Hepatocyte (in vitro differentiated cells): ENCODE data around the gene LRRFIP1. TPM values are rescaled to one million over a fixed set of nuclear protein-coding genes. Genes with fewer than 3 reads are reported as not detected.

Source experiments
- DNase-seq: peaks from one replicate; pipeline ENCODE4 v3.0.0-alpha.2; 2016; ENCODE audit warnings: low spot score
- H2AFZ ChIP-seq: fragments of 200-600 bp; sonication (generic); 2 replicates; pipeline ENCODE4 v1.6.0; 2016; ENCODE audit warnings: antibody characterized with exemption, mild to moderate bottlenecking
- H3K27ac ChIP-seq: fragments of 200-600 bp; sonication (generic); 2 replicates; pipeline ENCODE4 v1.5.1; 2016; ENCODE audit warnings: mild to moderate bottlenecking
- H3K27me3 ChIP-seq: fragments of 200-600 bp; sonication (generic); 2 replicates; pipeline ENCODE4 v1.6.1; 2016
- H3K36me3 ChIP-seq: fragments of 200-600 bp; sonication (generic); replicated peaks from 2 replicates; pipeline ENCODE4 v1.5.1; 2016; ENCODE audit warnings: low read depth; ENCODE audit not compliant: insufficient read depth
- H3K4me1 ChIP-seq: fragments of 200-600 bp; sonication (generic); 2 replicates; pipeline ENCODE4 v1.5.1; 2016; ENCODE audit warnings: mild to moderate bottlenecking, moderate library complexity; ENCODE audit not compliant: insufficient read depth
- H3K4me2 ChIP-seq: fragments of 200-600 bp; sonication (generic); 2 replicates; pipeline ENCODE4 v1.6.0; 2016
- H3K4me3 ChIP-seq: fragments of 200-600 bp; sonication (generic); 2 replicates; pipeline ENCODE4 v1.5.1; 2016; ENCODE audit warnings: mild to moderate bottlenecking
- H3K79me2 ChIP-seq: fragments of 200-600 bp; sonication (generic); 2 replicates; pipeline ENCODE4 v1.6.0; 2017; ENCODE audit warnings: mild to moderate bottlenecking
- H3K9me2 ChIP-seq: fragments of 200-600 bp; sonication (generic); replicated peaks from 2 replicates; pipeline ENCODE4 v1.6.0; 2017; ENCODE audit warnings: mild to moderate bottlenecking; ENCODE audit not compliant: insufficient read depth
- H3K9me3 ChIP-seq: fragments of 200-600 bp; sonication (generic); 2 replicates; pipeline ENCODE4 v1.5.1; 2016; ENCODE audit warnings: low read depth, mild to moderate bottlenecking
- H4K20me1 ChIP-seq: fragments of 200-600 bp; sonication (generic); 2 replicates; pipeline ENCODE4 v1.6.0; 2016; ENCODE audit warnings: mild to moderate bottlenecking; ENCODE audit not compliant: insufficient read depth, poor library complexity, severe bottlenecking
- CTCF ChIP-seq: fragments of 200-600 bp; sonication (generic); IDR thresholded peaks from 2 replicates; pipeline ENCODE4 v1.5.1; 2016; ENCODE audit warnings: antibody characterized with exemption, mild to moderate bottlenecking; ENCODE audit not compliant: poor library complexity
- EZH2 ChIP-seq: fragments of 200-600 bp; sonication (generic); IDR thresholded peaks from 2 replicates; pipeline ENCODE4 v1.6.1; 2016; ENCODE audit warnings: antibody characterized with exemption, mild to moderate bottlenecking, borderline replicate concordance
- EZH2phosphoT487 ChIP-seq: fragments of 200-600 bp; sonication (generic); IDR thresholded peaks from one replicate; pipeline ENCODE4 v1.6.1; 2018; ENCODE audit warnings: antibody characterized with exemption, mild to moderate bottlenecking, low read depth, moderate library complexity; ENCODE audit not compliant: unreplicated experiment, severe bottlenecking
- WGBS: methylation state at CpG from one replicate; pipeline ENCODE4 v1.1.6; 2016; ENCODE audit warnings: low lambda C conversion rate; ENCODE audit errors: missing lambda C conversion rate; 5-methylcytosine and 5-hydroxymethylcytosine counted together
- polyA plus RNA-seq: library from polyadenylated mRNA; unstranded; fragments of >200 nt; fragmentation: Nextera tagmentation; extraction: Ambion mirVana; gene quantifications from 2 replicates; pipeline ENCODE4 v1.2.1, GENCODE V29; 2016
- total RNA-seq: library from RNA; depleted of rRNA; stranded (reverse); fragments of >200 nt; gene quantifications from 2 replicates; pipeline ENCODE4 v1.2.3, GENCODE V29; 2014

Gene LRRFIP1
- total and polyA plus RNA-seq, 2 experiments from 2014 or later: 42.7 to 64.1 TPM

GRCh38 chr2:237680702-237681478 lies 53.5 kb downstream of the LRRFIP1 start:
- no peaks in the 10 kb centered on the region for H4K20me1 ChIP-seq
- H3K9me3 ChIP-seq: no peaks in the 10 kb centered on the region
- no peaks in the 10 kb centered on the region for H3K36me3 ChIP-seq
- TF ChIP-seq EZH2phosphoT487: no peak
- TF ChIP-seq CTCF: no peak
- TF ChIP-seq EZH2: no peak
- H3K4me2 ChIP-seq: peak overlapping the region; percentile 25
- H3K27ac ChIP-seq: peak overlapping the region; percentile 58
- DNase-seq: no peak
- H3K27me3 ChIP-seq: no peaks in the 10 kb centered on the region
- H3K9me2 ChIP-seq: no peaks in the 10 kb centered on the region
- H3K4me3 ChIP-seq: no peak overlapping the region
- peaks cover 16% of the 10 kb centered on the region for H3K4me1 ChIP-seq
- H2AFZ ChIP-seq: no peak overlapping the region
- H3K79me2 ChIP-seq: peaks cover 15% of the 10 kb centered on the region
- WGBS: 81% methylated on average over 8 of the region's 8 CpGs

- WGBS: 77% methylated on average over 7 of the region's 7 CpGs
- no peak overlapping the region for H3K4me2 ChIP-seq
- H3K9me3 ChIP-seq: no peaks in the 10 kb centered on the region
- H3K4me1 ChIP-seq: peaks cover 16% of the 10 kb centered on the region
- no peaks in the 10 kb centered on the region for H3K27me3 ChIP-seq
- no peaks in the 10 kb centered on the region for H4K20me1 ChIP-seq
- H3K4me3 ChIP-seq: no peak overlapping the region
- H3K27ac ChIP-seq: no peak overlapping the region
- DNase-seq: no peak
- H3K9me2 ChIP-seq: no peaks in the 10 kb centered on the region
- H2AFZ ChIP-seq: no peak overlapping the region
- H3K79me2 ChIP-seq: peaks cover 8% of the 10 kb centered on the region
- H3K36me3 ChIP-seq: no peaks in the 10 kb centered on the region
- TF ChIP-seq EZH2 (no peak), CTCF (no peak), EZH2phosphoT487 (no peak)
Observed at GRCh38 chr2:237682151-237682550, 54.8 kb downstream of the LRRFIP1 start.

GRCh38 chr2:237682856-237683670 lies 55.7 kb downstream of the LRRFIP1 start:
- Histone ChIP-seq H3K79me2 (peaks cover 8% of the 10 kb centered on the region), H3K9me2 (no peaks in the 10 kb centered on the region), H4K20me1 (no peaks in the 10 kb centered on the region), H3K4me3 (no peak overlapping the region), H3K36me3 (no peaks in the 10 kb centered on the region), H3K4me2 (no peak overlapping the region), H3K9me3 (no peaks in the 10 kb centered on the region), H3K27me3 (no peaks in the 10 kb centered on the region), H2AFZ (no peak overlapping the region), H3K4me1 (peaks cover 16% of the 10 kb centered on the region), H3K27ac (no peak overlapping the region)
- DNase-seq: no peak
- TF ChIP-seq EZH2: no peak
- TF ChIP-seq CTCF: no peak
- WGBS: 95% methylated on average over 18 of the region's 18 CpGs
